SK-N-SH treated with all-trans-retinoic acid at 6 μM for 48 hours (cell line): ENCODE measurements around the gene SSRP1.

Experiments used
- ATAC-seq: fragments of 200-7000 bp; cut with Tn5 transposase; 3 replicates; pipeline ENCODE4 v1.9.1; 2020; ENCODE audit warnings: mild to moderate bottlenecking, moderate library complexity
- BACH2 ChIP-seq: fragments of 250-450 bp; sonication (Bioruptor Pico); IDR thresholded peaks from 2 replicates; pipeline ENCODE4 v1.9.0; 2021; ENCODE audit warnings: mild to moderate bottlenecking, borderline replicate concordance
- CSRNP3 ChIP-seq: fragments of 250-450 bp; sonication (Bioruptor Pico); IDR thresholded peaks from 2 replicates; pipeline ENCODE4 v1.5.1; 2021; ENCODE audit warnings: mild to moderate bottlenecking, moderate library complexity
- ESRRG ChIP-seq: fragments of 250-450 bp; sonication (Bioruptor Pico); IDR thresholded peaks from 2 replicates; pipeline ENCODE4 v1.6.1; 2021; ENCODE audit warnings: mild to moderate bottlenecking
- GLIS3 ChIP-seq: fragments of 250-450 bp; sonication (Bioruptor Pico); IDR thresholded peaks from 2 replicates; pipeline ENCODE4 v1.5.0; 2020; ENCODE audit warnings: mild to moderate bottlenecking, moderate library complexity
- ISL1 ChIP-seq: fragments of 250-450 bp; sonication (Bioruptor Pico); IDR thresholded peaks from 2 replicates; pipeline ENCODE4 v2.1.2; 2022; ENCODE audit warnings: mild to moderate bottlenecking, moderate library complexity
- OSR1 ChIP-seq: fragments of 250-450 bp; sonication (Bioruptor Pico); IDR thresholded peaks from 2 replicates; pipeline ENCODE4 v1.8.0; 2022; ENCODE audit warnings: moderate library complexity, mild to moderate bottlenecking, inconsistent platforms
- PATZ1 ChIP-seq: fragments of 250-450 bp; sonication (Bioruptor Pico); IDR thresholded peaks from 2 replicates; pipeline ENCODE4 v1.8.0; 2020; ENCODE audit warnings: mild to moderate bottlenecking, moderate library complexity, borderline replicate concordance
- POU6F1 ChIP-seq: fragments of 250-450 bp; sonication (Bioruptor Pico); IDR thresholded peaks from 2 replicates; pipeline ENCODE4 v1.8.0; 2021; ENCODE audit warnings: low read depth, mild to moderate bottlenecking, moderate library complexity, borderline replicate concordance
- PPARA ChIP-seq: fragments of 250-450 bp; sonication (Bioruptor Pico); IDR thresholded peaks from 2 replicates; pipeline ENCODE4 v1.5.0; 2020; ENCODE audit warnings: mild to moderate bottlenecking, borderline replicate concordance
- RARB ChIP-seq: fragments of 250-450 bp; sonication (Bioruptor Pico); IDR thresholded peaks from 2 replicates; pipeline ENCODE4 v1.8.0; 2021; ENCODE audit warnings: mild to moderate bottlenecking, moderate library complexity
- SNAI2 ChIP-seq: fragments of 250-450 bp; sonication (Bioruptor Pico); IDR thresholded peaks from 2 replicates; pipeline ENCODE4 v1.5.0; 2020; ENCODE audit warnings: mild to moderate bottlenecking, moderate library complexity
- TCF4 ChIP-seq: fragments of 250-450 bp; sonication (Bioruptor Pico); IDR thresholded peaks from 2 replicates; pipeline ENCODE4 v1.8.0; 2021; ENCODE audit warnings: mild to moderate bottlenecking, moderate library complexity, borderline replicate concordance
- TOX ChIP-seq: fragments of 250-450 bp; sonication (Bioruptor Pico); IDR thresholded peaks from 2 replicates; pipeline ENCODE4 v1.8.0; 2021; ENCODE audit warnings: mild to moderate bottlenecking, moderate library complexity, borderline replicate concordance
- TSHZ2 ChIP-seq: fragments of 250-450 bp; sonication (Bioruptor Pico); IDR thresholded peaks from 2 replicates; pipeline ENCODE4 v1.5.0; 2020; ENCODE audit warnings: mild to moderate bottlenecking, moderate library complexity
- ZC3H10 ChIP-seq: fragments of 250-450 bp; sonication (Bioruptor Pico); IDR thresholded peaks from 2 replicates; pipeline ENCODE4 v1.5.1; 2021; ENCODE audit warnings: mild to moderate bottlenecking, moderate library complexity
- ZFP3 ChIP-seq: fragments of 250-450 bp; sonication (Bioruptor Pico); IDR thresholded peaks from 2 replicates; pipeline ENCODE4 v1.5.0; 2020; ENCODE audit warnings: mild to moderate bottlenecking, moderate library complexity
- ZNF565 ChIP-seq: fragments of 450-650 bp; formaldehyde crosslinking; conservative IDR thresholded peaks from 2 replicates; pipeline ENCODE4 v1.5.0; 2020; ENCODE audit warnings: low read depth, mild to moderate bottlenecking, moderate library complexity
- ZNF70 ChIP-seq: fragments of 450-650 bp; formaldehyde crosslinking; IDR thresholded peaks from 2 replicates; pipeline ENCODE4 v1.5.0; 2020; ENCODE audit warnings: mild to moderate bottlenecking, moderate library complexity
- ZNF8 ChIP-seq: fragments of 450-650 bp; formaldehyde crosslinking; IDR thresholded peaks from 2 replicates; pipeline ENCODE4 v1.5.0; 2020; ENCODE audit warnings: mild to moderate bottlenecking, moderate library complexity

The SSRP1 gene

GRCh38 chr11:57377107-57377506, 41.4 kb upstream of the SSRP1 start:
- ATAC-seq, result no peak; the same call in 2 of the 3 replicates
- TF ChIP-seq ISL1, result no peak
- no peak for TF ChIP-seq ZNF565
- no peak for TF ChIP-seq ESRRG
- no peak for TF ChIP-seq PPARA (CRISPR knock-in tag)
- TF ChIP-seq ZNF8 (CRISPR knock-in tag), result no peak
- no peak for TF ChIP-seq BACH2 (CRISPR knock-in tag)
- TF ChIP-seq ZFP3 (CRISPR knock-in tag), result no peak
- TF ChIP-seq ZNF70 (CRISPR knock-in tag), result no peak
- TF ChIP-seq POU6F1 (CRISPR knock-in tag), result no peak
- TF ChIP-seq CSRNP3 (CRISPR knock-in tag), result no peak
- TF ChIP-seq RARB (CRISPR knock-in tag), result no peak
- TF ChIP-seq TOX (CRISPR knock-in tag), result no peak
- no peak for TF ChIP-seq PATZ1 (CRISPR knock-in tag)
- TF ChIP-seq SNAI2 (CRISPR knock-in tag), result no peak
- no peak for TF ChIP-seq OSR1 (CRISPR knock-in tag)
- TF ChIP-seq TCF4 (CRISPR knock-in tag), result no peak
- TF ChIP-seq ZC3H10 (CRISPR knock-in tag), result no peak
- TF ChIP-seq, all 23 proteins: peak for 0

- no peak for TF ChIP-seq ZNF70 (CRISPR knock-in tag)
- ATAC-seq, result no peak
These were observed 40.7 kb upstream of the SSRP1 start for GRCh38 chr11:57376095-57377090.

GRCh38 chr11:57375490-57375889, 39.8 kb upstream of the SSRP1 start:
- TF ChIP-seq RARB (CRISPR knock-in tag), result no peak
- no peak for TF ChIP-seq ISL1
- no peak for TF ChIP-seq TSHZ2
- no peak for TF ChIP-seq GLIS3
- TF ChIP-seq OSR1 (CRISPR knock-in tag), result no peak
- ATAC-seq, result no peak

GRCh38 chr11:57374966-57375365, 39.3 kb upstream of the SSRP1 start:
- TF ChIP-seq SNAI2 (CRISPR knock-in tag), result no peak
- no peak for TF ChIP-seq BACH2 (CRISPR knock-in tag)
- TF ChIP-seq ZNF565, result no peak
- no peak for ATAC-seq
